ENCODE data around the gene HEBP1. TPM values are rescaled to one million over a fixed set of nuclear protein-coding genes. Genes with fewer than 3 reads are reported as not detected.

The HEBP1 gene
- total RNA-seq, 1 donor from 2014 or later: 47.6 TPM

- Histone ChIP-seq H3K9me3 (no peaks in the 10 kb centered on the region), H3K36me3 (no peaks in the 10 kb centered on the region), H3K27me3 (no peaks in the 10 kb centered on the region), H3K4me1 (no peaks in the 10 kb centered on the region), H3K4me3 (no peak overlapping the region), H3K27ac (no peak overlapping the region)
- DNase-seq (ENCODE audit: extremely low spot score in 2 of 2): no peak
- TF ChIP-seq CTCF (IDR thresholded peaks at IDR 0.05): no peak
- no peak for TF ChIP-seq POLR2A (IDR thresholded peaks at IDR 0.05)
- no peak for TF ChIP-seq POLR2AphosphoS5 (IDR thresholded peaks at IDR 0.05; ENCODE audit: insufficient read depth in 1 of 2, low read depth in 1 of 2)
- intact Hi-C loops (cut with DNase I): loop anchor here (10.0 kb wide), 1 partner anchor 210 kb away; no protein-coding TSS in a partner anchor
Measured at GRCh38 chr12:13024531-13024916, 24.5 kb upstream of the HEBP1 start.

GRCh38 chr12:13023811-13024530 lies 23.9 kb upstream of the HEBP1 start:
- Histone ChIP-seq H3K27ac (no peak overlapping the region), H3K27me3 (no peaks in the 10 kb centered on the region), H3K4me3 (no peak overlapping the region), H3K9me3 (no peaks in the 10 kb centered on the region), H3K36me3 (no peaks in the 10 kb centered on the region), H3K4me1 (no peaks in the 10 kb centered on the region)
- intact Hi-C loops (cut with DNase I): loop anchor here (10.0 kb wide), 1 partner anchor 211 kb away; no protein-coding TSS in a partner anchor
- DNase-seq (ENCODE audit: extremely low spot score in 2 of 2): no peak
- no peak for TF ChIP-seq CTCF (IDR thresholded peaks at IDR 0.05)
- no peak for TF ChIP-seq POLR2AphosphoS5 (IDR thresholded peaks at IDR 0.05; ENCODE audit: insufficient read depth in 1 of 2, low read depth in 1 of 2)
- no peak for TF ChIP-seq POLR2A (IDR thresholded peaks at IDR 0.05)

GRCh38 chr12:13022851-13023271 lies 22.8 kb upstream of the HEBP1 start:
- Histone ChIP-seq H3K36me3 (no peaks in the 10 kb centered on the region), H3K9me3 (no peaks in the 10 kb centered on the region), H3K27me3 (no peaks in the 10 kb centered on the region), H3K27ac (no peak overlapping the region), H3K4me3 (no peak overlapping the region), H3K4me1 (no peaks in the 10 kb centered on the region)
- TF ChIP-seq POLR2A (IDR thresholded peaks at IDR 0.05): no peak
- no peak for TF ChIP-seq POLR2AphosphoS5 (IDR thresholded peaks at IDR 0.05; ENCODE audit: insufficient read depth in 1 of 2, low read depth in 1 of 2)
- TF ChIP-seq CTCF (IDR thresholded peaks at IDR 0.05): no peak
- no peak for DNase-seq (ENCODE audit: extremely low spot score in 2 of 2)
- intact Hi-C loops (cut with DNase I): loop anchor here (10.0 kb wide), 1 partner anchor 212 kb away; no protein-coding TSS in a partner anchor

GRCh38 chr12:13011098-13011497 lies 11.0 kb upstream of the HEBP1 start:
- no peaks in the 10 kb centered on the region for H3K9me3 ChIP-seq
- H3K4me1 ChIP-seq: no peaks in the 10 kb centered on the region
- no peaks in the 10 kb centered on the region for H3K36me3 ChIP-seq
- TF ChIP-seq POLR2A (IDR thresholded peaks at IDR 0.05) (no peak), POLR2AphosphoS5 (IDR thresholded peaks at IDR 0.05; ENCODE audit: insufficient read depth in 1 of 2, low read depth in 1 of 2) (no peak), CTCF (IDR thresholded peaks at IDR 0.05) (no peak)
- H3K4me3 ChIP-seq: no peak overlapping the region
- DNase-seq (ENCODE audit: extremely low spot score in 2 of 2): no peak
- intact Hi-C loops (cut with DNase I): no loop called here
- no peaks in the 10 kb centered on the region for H3K27me3 ChIP-seq
- H3K27ac ChIP-seq: no peak overlapping the region

- Histone ChIP-seq H3K36me3 (no peaks in the 10 kb centered on the region), H3K4me3 (no peak overlapping the region), H3K4me1 (no peaks in the 10 kb centered on the region), H3K9me3 (no peaks in the 10 kb centered on the region), H3K27ac (no peak overlapping the region), H3K27me3 (no peaks in the 10 kb centered on the region)
- no peak for DNase-seq (ENCODE audit: extremely low spot score in 2 of 2)
- intact Hi-C loops (cut with DNase I): no loop called here
- no peak for TF ChIP-seq POLR2AphosphoS5 (IDR thresholded peaks at IDR 0.05; ENCODE audit: insufficient read depth in 1 of 2, low read depth in 1 of 2)
- no peak for TF ChIP-seq POLR2A (IDR thresholded peaks at IDR 0.05)
- no peak for TF ChIP-seq CTCF (IDR thresholded peaks at IDR 0.05)
Measured at GRCh38 chr12:13008741-13009380, 8.8 kb upstream of the HEBP1 start.

Data from vagina (tissue), 2 donors.